Measurements from ENCODE around the gene TMEM63B. TPM values are rescaled to one million over a fixed set of nuclear protein-coding genes. Genes with fewer than 3 reads are reported as not detected.

TMEM63B gene
- total and polyA plus RNA-seq, 2 of the 8 experiments (the other 6 are each of a cell fraction or from before 2014, with no cell fraction given) = 61.1 to 96.8 TPM

DNA sequence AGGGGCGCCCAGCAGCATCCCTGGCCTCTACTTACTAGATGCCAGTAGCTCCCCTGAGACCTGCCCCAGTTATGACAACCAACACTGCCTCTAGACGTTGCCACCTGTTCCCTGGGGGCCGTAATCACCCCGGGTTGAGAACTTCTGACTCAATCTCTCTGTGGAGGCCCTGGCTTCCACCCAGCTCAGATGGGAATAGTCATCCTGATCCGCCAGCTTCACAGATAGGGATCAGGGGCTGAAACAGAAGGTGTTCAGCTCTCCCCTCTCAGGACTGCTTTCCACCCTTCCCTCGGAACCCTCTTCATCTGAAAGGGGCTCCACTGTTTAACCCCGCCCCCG lies 34.6 kb downstream of the TMEM63B start (continued):
- TF ChIP-seq, protein P1, sequence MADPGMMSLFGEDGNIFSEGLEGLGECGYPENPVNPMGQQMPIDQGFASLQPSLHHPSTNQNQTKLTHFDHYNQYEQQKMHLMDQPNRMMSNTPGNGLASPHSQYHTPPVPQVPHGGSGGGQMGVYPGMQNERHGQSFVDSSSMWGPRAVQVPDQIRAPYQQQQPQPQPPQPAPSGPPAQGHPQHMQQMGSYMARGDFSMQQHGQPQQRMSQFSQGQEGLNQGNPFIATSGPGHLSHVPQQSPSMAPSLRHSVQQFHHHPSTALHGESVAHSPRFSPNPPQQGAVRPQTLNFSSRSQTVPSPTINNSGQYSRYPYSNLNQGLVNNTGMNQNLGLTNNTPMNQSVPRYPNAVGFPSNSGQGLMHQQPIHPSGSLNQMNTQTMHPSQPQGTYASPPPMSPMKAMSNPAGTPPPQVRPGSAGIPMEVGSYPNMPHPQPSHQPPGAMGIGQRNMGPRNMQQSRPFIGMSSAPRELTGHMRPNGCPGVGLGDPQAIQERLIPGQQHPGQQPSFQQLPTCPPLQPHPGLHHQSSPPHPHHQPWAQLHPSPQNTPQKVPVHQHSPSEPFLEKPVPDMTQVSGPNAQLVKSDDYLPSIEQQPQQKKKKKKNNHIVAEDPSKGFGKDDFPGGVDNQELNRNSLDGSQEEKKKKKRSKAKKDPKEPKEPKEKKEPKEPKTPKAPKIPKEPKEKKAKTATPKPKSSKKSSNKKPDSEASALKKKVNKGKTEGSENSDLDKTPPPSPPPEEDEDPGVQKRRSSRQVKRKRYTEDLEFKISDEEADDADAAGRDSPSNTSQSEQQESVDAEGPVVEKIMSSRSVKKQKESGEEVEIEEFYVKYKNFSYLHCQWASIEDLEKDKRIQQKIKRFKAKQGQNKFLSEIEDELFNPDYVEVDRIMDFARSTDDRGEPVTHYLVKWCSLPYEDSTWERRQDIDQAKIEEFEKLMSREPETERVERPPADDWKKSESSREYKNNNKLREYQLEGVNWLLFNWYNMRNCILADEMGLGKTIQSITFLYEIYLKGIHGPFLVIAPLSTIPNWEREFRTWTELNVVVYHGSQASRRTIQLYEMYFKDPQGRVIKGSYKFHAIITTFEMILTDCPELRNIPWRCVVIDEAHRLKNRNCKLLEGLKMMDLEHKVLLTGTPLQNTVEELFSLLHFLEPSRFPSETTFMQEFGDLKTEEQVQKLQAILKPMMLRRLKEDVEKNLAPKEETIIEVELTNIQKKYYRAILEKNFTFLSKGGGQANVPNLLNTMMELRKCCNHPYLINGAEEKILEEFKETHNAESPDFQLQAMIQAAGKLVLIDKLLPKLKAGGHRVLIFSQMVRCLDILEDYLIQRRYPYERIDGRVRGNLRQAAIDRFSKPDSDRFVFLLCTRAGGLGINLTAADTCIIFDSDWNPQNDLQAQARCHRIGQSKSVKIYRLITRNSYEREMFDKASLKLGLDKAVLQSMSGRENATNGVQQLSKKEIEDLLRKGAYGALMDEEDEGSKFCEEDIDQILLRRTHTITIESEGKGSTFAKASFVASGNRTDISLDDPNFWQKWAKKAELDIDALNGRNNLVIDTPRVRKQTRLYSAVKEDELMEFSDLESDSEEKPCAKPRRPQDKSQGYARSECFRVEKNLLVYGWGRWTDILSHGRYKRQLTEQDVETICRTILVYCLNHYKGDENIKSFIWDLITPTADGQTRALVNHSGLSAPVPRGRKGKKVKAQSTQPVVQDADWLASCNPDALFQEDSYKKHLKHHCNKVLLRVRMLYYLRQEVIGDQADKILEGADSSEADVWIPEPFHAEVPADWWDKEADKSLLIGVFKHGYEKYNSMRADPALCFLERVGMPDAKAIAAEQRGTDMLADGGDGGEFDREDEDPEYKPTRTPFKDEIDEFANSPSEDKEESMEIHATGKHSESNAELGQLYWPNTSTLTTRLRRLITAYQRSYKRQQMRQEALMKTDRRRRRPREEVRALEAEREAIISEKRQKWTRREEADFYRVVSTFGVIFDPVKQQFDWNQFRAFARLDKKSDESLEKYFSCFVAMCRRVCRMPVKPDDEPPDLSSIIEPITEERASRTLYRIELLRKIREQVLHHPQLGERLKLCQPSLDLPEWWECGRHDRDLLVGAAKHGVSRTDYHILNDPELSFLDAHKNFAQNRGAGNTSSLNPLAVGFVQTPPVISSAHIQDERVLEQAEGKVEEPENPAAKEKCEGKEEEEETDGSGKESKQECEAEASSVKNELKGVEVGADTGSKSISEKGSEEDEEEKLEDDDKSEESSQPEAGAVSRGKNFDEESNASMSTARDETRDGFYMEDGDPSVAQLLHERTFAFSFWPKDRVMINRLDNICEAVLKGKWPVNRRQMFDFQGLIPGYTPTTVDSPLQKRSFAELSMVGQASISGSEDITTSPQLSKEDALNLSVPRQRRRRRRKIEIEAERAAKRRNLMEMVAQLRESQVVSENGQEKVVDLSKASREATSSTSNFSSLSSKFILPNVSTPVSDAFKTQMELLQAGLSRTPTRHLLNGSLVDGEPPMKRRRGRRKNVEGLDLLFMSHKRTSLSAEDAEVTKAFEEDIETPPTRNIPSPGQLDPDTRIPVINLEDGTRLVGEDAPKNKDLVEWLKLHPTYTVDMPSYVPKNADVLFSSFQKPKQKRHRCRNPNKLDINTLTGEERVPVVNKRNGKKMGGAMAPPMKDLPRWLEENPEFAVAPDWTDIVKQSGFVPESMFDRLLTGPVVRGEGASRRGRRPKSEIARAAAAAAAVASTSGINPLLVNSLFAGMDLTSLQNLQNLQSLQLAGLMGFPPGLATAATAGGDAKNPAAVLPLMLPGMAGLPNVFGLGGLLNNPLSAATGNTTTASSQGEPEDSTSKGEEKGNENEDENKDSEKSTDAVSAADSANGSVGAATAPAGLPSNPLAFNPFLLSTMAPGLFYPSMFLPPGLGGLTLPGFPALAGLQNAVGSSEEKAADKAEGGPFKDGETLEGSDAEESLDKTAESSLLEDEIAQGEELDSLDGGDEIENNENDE (IDR thresholded peaks at IDR 0.05; ENCODE audit: insufficient replicate concordance, low read length) = no peak
- no peak for TF ChIP-seq CTBP2 (IDR thresholded peaks at IDR 0.05; ENCODE audit: borderline replicate concordance, insufficient read depth, insufficient read length, low read length)
- TF ChIP-seq, protein P2, sequence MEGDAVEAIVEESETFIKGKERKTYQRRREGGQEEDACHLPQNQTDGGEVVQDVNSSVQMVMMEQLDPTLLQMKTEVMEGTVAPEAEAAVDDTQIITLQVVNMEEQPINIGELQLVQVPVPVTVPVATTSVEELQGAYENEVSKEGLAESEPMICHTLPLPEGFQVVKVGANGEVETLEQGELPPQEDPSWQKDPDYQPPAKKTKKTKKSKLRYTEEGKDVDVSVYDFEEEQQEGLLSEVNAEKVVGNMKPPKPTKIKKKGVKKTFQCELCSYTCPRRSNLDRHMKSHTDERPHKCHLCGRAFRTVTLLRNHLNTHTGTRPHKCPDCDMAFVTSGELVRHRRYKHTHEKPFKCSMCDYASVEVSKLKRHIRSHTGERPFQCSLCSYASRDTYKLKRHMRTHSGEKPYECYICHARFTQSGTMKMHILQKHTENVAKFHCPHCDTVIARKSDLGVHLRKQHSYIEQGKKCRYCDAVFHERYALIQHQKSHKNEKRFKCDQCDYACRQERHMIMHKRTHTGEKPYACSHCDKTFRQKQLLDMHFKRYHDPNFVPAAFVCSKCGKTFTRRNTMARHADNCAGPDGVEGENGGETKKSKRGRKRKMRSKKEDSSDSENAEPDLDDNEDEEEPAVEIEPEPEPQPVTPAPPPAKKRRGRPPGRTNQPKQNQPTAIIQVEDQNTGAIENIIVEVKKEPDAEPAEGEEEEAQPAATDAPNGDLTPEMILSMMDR (IDR thresholded peaks at IDR 0.05; ENCODE audit: control extremely low read depth in 1 of 3, insufficient read depth in 1 of 3, low read depth in 1 of 3, low read length in 3 of 3) = no peak
- no peak for TF ChIP-seq TBP (IDR thresholded peaks at IDR 0.05; ENCODE audit: low read depth, low read length)
- TF ChIP-seq BACH1 (IDR thresholded peaks at IDR 0.05; ENCODE audit: low read length) = no peak
- no peak for TF ChIP-seq CEBPB (IDR thresholded peaks at IDR 0.05; ENCODE audit: low read depth, low read length)
- no peak for TF ChIP-seq TEAD4 (IDR thresholded peaks at IDR 0.05; ENCODE audit: low read depth, low read length)

Measured in H1 (cell line).